H1 (cell line): ENCODE data around the gene NIPAL4. TPM values are rescaled to one million over a fixed set of nuclear protein-coding genes. Genes with fewer than 3 reads are reported as not detected.

Experiments
- ATF3 ChIP-seq: IDR thresholded peaks from 2 replicates; pipeline ENCODE4 v1.6.1; 2011; ENCODE audit warnings: low read depth, mild to moderate bottlenecking, low read length; ENCODE audit not compliant: insufficient read depth
- GABPA ChIP-seq: IDR thresholded peaks from 2 replicates; pipeline ENCODE4 v1.6.1; 2011; ENCODE audit warnings: mild to moderate bottlenecking, low read length, moderate library complexity, borderline replicate concordance; ENCODE audit not compliant: insufficient read depth
- POU5F1 ChIP-seq: IDR thresholded peaks from 2 replicates; pipeline ENCODE4 v1.6.1; 2011; ENCODE audit warnings: low read depth, mild to moderate bottlenecking, low read length, moderate library complexity
- SAP30 ChIP-seq: fragments of 300-600 bp; sonication (generic); IDR thresholded peaks from 2 replicates; pipeline ENCODE4 v1.7.1; 2012; ENCODE audit warnings: low read length, moderate library complexity, mild to moderate bottlenecking, inconsistent platforms; ENCODE audit not compliant: insufficient read depth, insufficient replicate concordance
- polyA plus RNA-seq, 7 experiments: library from polyadenylated mRNA; depleted of rRNA in 3 of 7; stranded (reverse) in 5 of 7; unstranded in 2 of 7; fragments of >200 nt in 5 of 7; fragments of 200-250 nt in 2 of 7; gene quantifications; 1 replicate in 5 of 7; 2 replicates in 1 of 7; 4 replicates in 1 of 7; pipeline versions ENCODE4 v1.2.1 to v1.2.3, GENCODE V29; 2011 to 2013; ENCODE audit warnings: missing spikeins in 2 of 7, mixed read lengths in 2 of 7
- total RNA-seq: library from RNA; stranded (reverse); fragmentation: NEBNext Ultra II Directional; extraction: Animal tissue kit (Norgen Biotek cat#: 25700); gene quantifications from 2 replicates; pipeline ENCODE4 v1.2.1, GENCODE V29; 2021

NIPAL4 gene
- total and polyA plus RNA-seq, 2 of the 8 experiments (the other 6 are each of a cell fraction or from before 2014, with no cell fraction given), result 0.09 to 0.20 TPM

GRCh38 chr5:157446412-157446935 is 13.5 kb upstream of the NIPAL4 start (continued):
- no peak for TF ChIP-seq GABPA
- no peak for TF ChIP-seq SAP30
- TF ChIP-seq ATF3, result no peak
- no peak for TF ChIP-seq POU5F1
- TF ChIP-seq, all 59 proteins: peak for 0
